MM.1S (cell line): ENCODE measurements around the gene HELB.

ENCODE experiments used
- DNase-seq: peaks from one replicate; pipeline ENCODE4 v3.0.0-alpha.2; 2015
- H2AFZ ChIP-seq: fragments of 300-600 bp; sonication (generic); 2 replicates; pipeline ENCODE4 v1.6.0; 2016; ENCODE audit warnings: antibody characterized with exemption, low read length
- H3F3A ChIP-seq: fragments of 300-600 bp; sonication (generic); 2 replicates; pipeline ENCODE4 v1.6.1; 2016; ENCODE audit warnings: mild to moderate bottlenecking, antibody characterized with exemption, low read length, moderate library complexity, mixed read lengths; ENCODE audit not compliant: insufficient read depth
- H3K27ac ChIP-seq: fragments of 300-600 bp; sonication (generic); 2 replicates; pipeline ENCODE4 v1.5.1; 2016; ENCODE audit warnings: mild to moderate bottlenecking, low read length
- H3K27me3 ChIP-seq: fragments of 300-600 bp; sonication (generic); replicated peaks from 2 replicates; pipeline ENCODE4 v1.6.0; 2016; ENCODE audit warnings: low read length; ENCODE audit not compliant: insufficient read depth
- H3K36me3 ChIP-seq: fragments of 300-600 bp; sonication (generic); replicated peaks from 2 replicates; pipeline ENCODE4 v1.6.1; 2016; ENCODE audit warnings: mild to moderate bottlenecking, low read length, mixed read lengths; ENCODE audit not compliant: insufficient read depth
- H3K4me1 ChIP-seq: fragments of 300-600 bp; sonication (generic); 2 replicates; pipeline ENCODE4 v1.6.1; 2016; ENCODE audit warnings: low read length, mixed read lengths
- H3K4me2 ChIP-seq: fragments of 300-600 bp; sonication (generic); 2 replicates; pipeline ENCODE4 v1.6.0; 2016; ENCODE audit warnings: low read depth, low read length
- H3K4me3 ChIP-seq: fragments of 300-600 bp; sonication (generic); 2 replicates; pipeline ENCODE4 v1.5.1; 2016; ENCODE audit warnings: low read length, mixed read lengths
- H3K79me2 ChIP-seq: fragments of 300-600 bp; sonication (generic); 2 replicates; pipeline ENCODE4 v1.6.1; 2016; ENCODE audit warnings: mixed run types, low read length, mixed read lengths
- H3K9ac ChIP-seq: fragments of 300-600 bp; sonication (generic); 2 replicates; pipeline ENCODE4 v1.6.1; 2016; ENCODE audit warnings: low read length, mixed read lengths
- H3K9me2 ChIP-seq: fragments of 300-600 bp; sonication (generic); replicated peaks from 2 replicates; pipeline ENCODE4 v1.6.1; 2016; ENCODE audit warnings: mild to moderate bottlenecking, low read length, mixed read lengths; ENCODE audit not compliant: insufficient read depth
- H3K9me3 ChIP-seq: fragments of 300-600 bp; sonication (generic); replicated peaks from 2 replicates; pipeline ENCODE4 v1.6.1; 2016; ENCODE audit warnings: mild to moderate bottlenecking, low read length, mixed read lengths; ENCODE audit not compliant: insufficient read depth
- H4K20me1 ChIP-seq: fragments of 300-600 bp; sonication (generic); 2 replicates; pipeline ENCODE4 v1.6.1; 2016; ENCODE audit warnings: mild to moderate bottlenecking, low read length, moderate library complexity, mixed read lengths; ENCODE audit not compliant: insufficient read depth
- EZH2 ChIP-seq: fragments of 300-600 bp; sonication (generic); optimal IDR thresholded peaks from 2 replicates; pipeline ENCODE3; 2017; ENCODE audit warnings: low read depth, mild to moderate bottlenecking, antibody characterized with exemption, low read length, mixed read lengths
- EZH2phosphoT487 ChIP-seq: fragments of 300-600 bp; sonication (generic); IDR thresholded peaks from 2 replicates; pipeline ENCODE4 v1.6.1; 2018; ENCODE audit warnings: antibody characterized with exemption, low read length
- TF ChIP-seq, protein P1 (sequence below): fragments of 300-600 bp; sonication (generic); IDR thresholded peaks from 2 replicates; pipeline ENCODE4 v1.5.1; 2016; ENCODE audit warnings: antibody characterized with exemption, low read length, mixed read lengths

Gene HELB

DNA sequence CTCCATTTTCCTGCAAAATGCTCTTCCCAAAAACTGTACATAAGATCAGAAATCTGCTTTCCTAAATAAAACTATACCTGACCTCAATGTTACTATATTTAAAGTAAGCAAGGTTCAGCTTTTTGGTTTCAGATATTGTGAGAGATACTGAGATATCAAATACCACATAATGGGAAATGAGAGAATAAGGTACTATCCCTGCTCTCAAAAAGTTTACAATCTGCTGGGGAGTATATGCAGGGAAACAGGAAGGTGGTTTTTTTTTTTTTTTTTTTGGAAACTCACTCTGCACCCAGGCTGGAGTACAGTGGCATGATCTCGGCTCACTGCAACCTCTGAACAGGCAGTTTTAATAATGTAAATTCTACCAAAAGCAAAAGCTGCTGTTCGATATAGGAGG lies 49.0 kb downstream of the HELB start:
- H3F3A ChIP-seq = no peaks in the 10 kb centered on the region
- no peaks in the 10 kb centered on the region for H3K9me2 ChIP-seq
- H3K9ac ChIP-seq = no peak overlapping the region
- TF ChIP-seq, protein P1, sequence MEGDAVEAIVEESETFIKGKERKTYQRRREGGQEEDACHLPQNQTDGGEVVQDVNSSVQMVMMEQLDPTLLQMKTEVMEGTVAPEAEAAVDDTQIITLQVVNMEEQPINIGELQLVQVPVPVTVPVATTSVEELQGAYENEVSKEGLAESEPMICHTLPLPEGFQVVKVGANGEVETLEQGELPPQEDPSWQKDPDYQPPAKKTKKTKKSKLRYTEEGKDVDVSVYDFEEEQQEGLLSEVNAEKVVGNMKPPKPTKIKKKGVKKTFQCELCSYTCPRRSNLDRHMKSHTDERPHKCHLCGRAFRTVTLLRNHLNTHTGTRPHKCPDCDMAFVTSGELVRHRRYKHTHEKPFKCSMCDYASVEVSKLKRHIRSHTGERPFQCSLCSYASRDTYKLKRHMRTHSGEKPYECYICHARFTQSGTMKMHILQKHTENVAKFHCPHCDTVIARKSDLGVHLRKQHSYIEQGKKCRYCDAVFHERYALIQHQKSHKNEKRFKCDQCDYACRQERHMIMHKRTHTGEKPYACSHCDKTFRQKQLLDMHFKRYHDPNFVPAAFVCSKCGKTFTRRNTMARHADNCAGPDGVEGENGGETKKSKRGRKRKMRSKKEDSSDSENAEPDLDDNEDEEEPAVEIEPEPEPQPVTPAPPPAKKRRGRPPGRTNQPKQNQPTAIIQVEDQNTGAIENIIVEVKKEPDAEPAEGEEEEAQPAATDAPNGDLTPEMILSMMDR = no peak
- TF ChIP-seq EZH2 (no peak), EZH2phosphoT487 (no peak)
- H3K9me3 ChIP-seq = no peaks in the 10 kb centered on the region
- DNase-seq = no peak
- no peak overlapping the region for H3K27ac ChIP-seq
- no peaks in the 10 kb centered on the region for H3K79me2 ChIP-seq
- no peaks in the 10 kb centered on the region for H3K4me1 ChIP-seq
- no peaks in the 10 kb centered on the region for H4K20me1 ChIP-seq
- no peak overlapping the region for H3K4me3 ChIP-seq
- no peak overlapping the region for H2AFZ ChIP-seq
- no peaks in the 10 kb centered on the region for H3K36me3 ChIP-seq
- no peak overlapping the region for H3K4me2 ChIP-seq
- no peaks in the 10 kb centered on the region for H3K27me3 ChIP-seq

DNA sequence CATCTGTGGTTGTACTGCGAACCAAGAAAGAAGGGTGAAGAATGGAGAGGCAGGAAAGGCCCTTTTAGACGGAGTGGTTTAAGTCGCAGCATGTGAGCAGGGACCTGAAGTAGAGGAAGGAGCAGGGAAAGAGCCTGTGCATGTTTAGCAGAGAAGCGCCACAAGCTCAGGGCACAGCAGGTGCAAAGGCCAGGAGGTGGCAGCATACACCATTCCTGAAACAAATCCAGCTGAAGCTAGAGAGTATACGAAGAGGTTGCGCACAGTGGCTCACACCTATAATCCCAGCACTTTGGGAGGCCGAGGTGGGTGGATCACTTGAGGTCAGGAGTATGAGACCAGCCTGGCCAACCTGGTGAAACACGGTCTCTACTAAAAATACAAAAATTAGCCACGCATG lies 49.9 kb downstream of the HELB start:
- no peak overlapping the region for H3K4me2 ChIP-seq
- no peaks in the 10 kb centered on the region for H3F3A ChIP-seq
- no peak overlapping the region for H2AFZ ChIP-seq
- H3K9me3 ChIP-seq = no peaks in the 10 kb centered on the region
- no peaks in the 10 kb centered on the region for H3K9me2 ChIP-seq
- no peaks in the 10 kb centered on the region for H3K4me1 ChIP-seq
- no peak overlapping the region for H3K4me3 ChIP-seq
- H3K27me3 ChIP-seq = no peaks in the 10 kb centered on the region
- no peak overlapping the region for H3K9ac ChIP-seq
- peak; percentile 11 for DNase-seq
- H3K36me3 ChIP-seq = no peaks in the 10 kb centered on the region
- H3K27ac ChIP-seq = no peak overlapping the region
- TF ChIP-seq, protein P1 = peak; percentile 36
- TF ChIP-seq EZH2 = no peak
- TF ChIP-seq EZH2phosphoT487 = no peak
- H4K20me1 ChIP-seq = no peaks in the 10 kb centered on the region
- no peaks in the 10 kb centered on the region for H3K79me2 ChIP-seq

DNA sequence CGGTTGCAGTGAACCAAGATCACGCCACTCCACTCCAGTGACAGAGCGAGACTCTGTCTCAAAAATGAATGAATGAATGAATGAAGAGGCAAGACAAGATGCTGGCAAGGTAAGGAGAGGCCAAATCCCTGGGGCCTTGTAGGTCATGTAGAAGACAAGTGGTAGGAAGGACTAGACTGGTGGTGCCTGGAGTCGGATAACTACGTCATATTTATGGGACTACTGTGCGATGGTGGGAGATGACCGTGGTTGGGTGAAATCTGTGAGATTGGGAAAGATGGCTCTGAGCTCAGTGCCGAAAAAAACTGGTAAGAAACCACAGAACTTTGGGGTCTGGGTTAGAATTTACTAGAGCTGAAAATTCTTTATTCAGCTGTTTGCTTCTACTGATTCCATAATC lies 50.6 kb downstream of the HELB start:
- no peak overlapping the region for H3K4me2 ChIP-seq
- H3K4me3 ChIP-seq = no peak overlapping the region
- H3K9ac ChIP-seq = no peak overlapping the region
- no peaks in the 10 kb centered on the region for H3K27me3 ChIP-seq
- DNase-seq = no peak
- no peaks in the 10 kb centered on the region for H3K9me2 ChIP-seq
- H2AFZ ChIP-seq = no peak overlapping the region
- no peaks in the 10 kb centered on the region for H3K36me3 ChIP-seq
- TF ChIP-seq EZH2phosphoT487 = no peak
- TF ChIP-seq, protein P1 = no peak
- TF ChIP-seq EZH2 = no peak
- no peaks in the 10 kb centered on the region for H3F3A ChIP-seq
- no peak overlapping the region for H3K27ac ChIP-seq
- H3K9me3 ChIP-seq = no peaks in the 10 kb centered on the region
- no peaks in the 10 kb centered on the region for H4K20me1 ChIP-seq
- H3K4me1 ChIP-seq = no peaks in the 10 kb centered on the region
- H3K79me2 ChIP-seq = no peaks in the 10 kb centered on the region
